CMK (cell line): ENCODE results near the gene TSPAN18.

Experiments
- DNase-seq: peaks from one replicate; pipeline ENCODE4 v3.0.0-alpha.2; 2010; ENCODE audit warnings: low read depth

TSPAN18 gene

GRCh38 chr11:44823868-44824267 lies 97.1 kb downstream of the TSPAN18 start:
- DNase-seq: no peak

- no peak for DNase-seq
These were observed 97.5 kb downstream of the TSPAN18 start for GRCh38 chr11:44824300-44824704.

GRCh38 chr11:44825058-44825785 lies 98.5 kb downstream of the TSPAN18 start:
- no peak for DNase-seq

GRCh38 chr11:44826922-44827643 lies 100.3 kb downstream of the TSPAN18 start:
- DNase-seq: no peak

- no peak for DNase-seq
These were observed 101.5 kb downstream of the TSPAN18 start for GRCh38 chr11:44828296-44828695.

GRCh38 chr11:44829838-44830237 lies 103.1 kb downstream of the TSPAN18 start:
- no peak for DNase-seq

GRCh38 chr11:44831605-44832394 lies 105.0 kb downstream of the TSPAN18 start:
- DNase-seq: no peak

GRCh38 chr11:44832452-44832851 lies 105.7 kb downstream of the TSPAN18 start:
- no peak for DNase-seq

- no peak for DNase-seq
These were observed 106.6 kb downstream of the TSPAN18 start for GRCh38 chr11:44833221-44833876.

- DNase-seq: no peak
These were observed 107.2 kb downstream of the TSPAN18 start for GRCh38 chr11:44833877-44834452.

GRCh38 chr11:44834846-44835245 lies 108.1 kb downstream of the TSPAN18 start:
- DNase-seq: no peak

GRCh38 chr11:44835296-44835695 lies 108.5 kb downstream of the TSPAN18 start:
- DNase-seq: no peak

GRCh38 chr11:44835938-44836337 lies 109.2 kb downstream of the TSPAN18 start:
- DNase-seq: no peak

- DNase-seq: no peak
These were observed 110.9 kb downstream of the TSPAN18 start for GRCh38 chr11:44837661-44838060.

- no peak for DNase-seq
These were observed 112.8 kb downstream of the TSPAN18 start for GRCh38 chr11:44839458-44840084.

GRCh38 chr11:44840085-44840478 lies 113.3 kb downstream of the TSPAN18 start:
- no peak for DNase-seq

GRCh38 chr11:44840521-44841251 lies 113.9 kb downstream of the TSPAN18 start:
- no peak for DNase-seq

GRCh38 chr11:44842220-44842619 lies 115.5 kb downstream of the TSPAN18 start:
- DNase-seq: no peak

GRCh38 chr11:44846852-44847251 lies 120.1 kb downstream of the TSPAN18 start:
- no peak for DNase-seq

GRCh38 chr11:44847316-44847715 lies 120.6 kb downstream of the TSPAN18 start:
- no peak for DNase-seq
